Loucy (cell line): ENCODE data around the gene DNLZ.

Source experiments
- EZH2phosphoT487 ChIP-seq: fragments of 200-600 bp; IDR thresholded peaks from 2 replicates; pipeline ENCODE4 v1.6.1; 2018; ENCODE audit warnings: antibody characterized with exemption, mild to moderate bottlenecking, moderate library complexity, borderline replicate concordance
- TF ChIP-seq, protein P1 (sequence below): fragments of 200-600 bp; sonication (generic); conservative IDR thresholded peaks from 2 replicates; pipeline ENCODE4 v1.5.1; 2014; ENCODE audit warnings: mild to moderate bottlenecking, antibody characterized with exemption, low read length

DNA sequence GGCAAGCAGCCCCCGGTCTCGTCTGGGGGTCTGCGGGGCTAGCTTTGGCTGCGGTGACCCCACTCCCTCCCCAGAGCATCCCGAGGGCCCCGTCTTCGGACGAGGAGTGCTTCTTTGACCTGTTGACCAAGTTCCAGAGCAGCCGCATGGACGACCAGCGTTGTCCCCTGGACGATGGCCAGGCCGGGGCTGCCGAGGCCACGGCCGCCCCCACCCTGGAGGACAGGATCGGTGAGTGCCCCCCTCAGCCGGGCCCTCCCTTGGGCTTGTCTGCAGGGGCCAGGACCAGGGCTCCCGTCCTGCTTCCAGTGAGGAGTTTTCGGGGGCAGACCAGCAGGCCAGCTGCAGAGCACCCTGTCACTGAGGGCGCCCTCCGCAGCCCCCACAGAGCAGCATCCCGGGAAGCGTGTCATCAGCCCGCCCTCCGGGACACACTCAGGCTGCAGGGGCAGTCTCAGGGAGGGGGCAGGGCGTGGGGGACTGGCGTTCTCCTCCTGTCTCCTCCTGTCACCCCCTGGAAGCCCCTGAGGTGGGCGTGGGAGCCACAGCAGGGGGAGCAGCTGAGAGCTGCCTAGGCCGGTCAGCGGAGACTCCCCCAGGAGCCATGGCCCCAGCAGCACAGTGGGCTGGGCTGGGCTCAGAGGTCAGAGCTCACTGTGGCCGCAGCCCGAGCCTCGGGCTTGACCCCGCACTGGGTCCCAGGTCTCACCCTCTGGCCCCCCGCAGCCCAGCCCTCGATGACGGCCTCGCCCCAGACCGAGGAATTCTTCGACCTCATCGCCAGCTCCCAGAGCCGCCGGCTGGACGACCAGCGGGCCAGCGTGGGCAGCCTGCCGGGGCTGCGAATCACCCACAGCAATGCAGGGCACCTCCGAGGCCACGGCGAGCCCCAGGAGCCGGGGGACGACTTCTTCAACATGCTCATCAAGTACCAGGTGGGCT lies 7.7 kb downstream of the DNLZ start:
- TF ChIP-seq, protein P1, sequence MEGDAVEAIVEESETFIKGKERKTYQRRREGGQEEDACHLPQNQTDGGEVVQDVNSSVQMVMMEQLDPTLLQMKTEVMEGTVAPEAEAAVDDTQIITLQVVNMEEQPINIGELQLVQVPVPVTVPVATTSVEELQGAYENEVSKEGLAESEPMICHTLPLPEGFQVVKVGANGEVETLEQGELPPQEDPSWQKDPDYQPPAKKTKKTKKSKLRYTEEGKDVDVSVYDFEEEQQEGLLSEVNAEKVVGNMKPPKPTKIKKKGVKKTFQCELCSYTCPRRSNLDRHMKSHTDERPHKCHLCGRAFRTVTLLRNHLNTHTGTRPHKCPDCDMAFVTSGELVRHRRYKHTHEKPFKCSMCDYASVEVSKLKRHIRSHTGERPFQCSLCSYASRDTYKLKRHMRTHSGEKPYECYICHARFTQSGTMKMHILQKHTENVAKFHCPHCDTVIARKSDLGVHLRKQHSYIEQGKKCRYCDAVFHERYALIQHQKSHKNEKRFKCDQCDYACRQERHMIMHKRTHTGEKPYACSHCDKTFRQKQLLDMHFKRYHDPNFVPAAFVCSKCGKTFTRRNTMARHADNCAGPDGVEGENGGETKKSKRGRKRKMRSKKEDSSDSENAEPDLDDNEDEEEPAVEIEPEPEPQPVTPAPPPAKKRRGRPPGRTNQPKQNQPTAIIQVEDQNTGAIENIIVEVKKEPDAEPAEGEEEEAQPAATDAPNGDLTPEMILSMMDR, result no peak
- TF ChIP-seq EZH2phosphoT487, result no peak
